Measurements from ENCODE around the gene DNAH12.

DNAH12 gene

GRCh38 chr3:57545636-57546268, 1.6 kb upstream of the DNAH12 start:
- TF ChIP-seq CTCF (IDR thresholded peaks at IDR 0.05; ENCODE audit: low read depth, low read length, missing control alignments): no peak
- no peak overlapping the region for H3K4me3 ChIP-seq (ENCODE audit: low read depth, low read length)
- in situ Hi-C loops (cut with HindIII; ENCODE audit: low sequenced_read_pairs): no loop called here
- DNase-seq (ENCODE audit: low read depth): no peak

DNA sequence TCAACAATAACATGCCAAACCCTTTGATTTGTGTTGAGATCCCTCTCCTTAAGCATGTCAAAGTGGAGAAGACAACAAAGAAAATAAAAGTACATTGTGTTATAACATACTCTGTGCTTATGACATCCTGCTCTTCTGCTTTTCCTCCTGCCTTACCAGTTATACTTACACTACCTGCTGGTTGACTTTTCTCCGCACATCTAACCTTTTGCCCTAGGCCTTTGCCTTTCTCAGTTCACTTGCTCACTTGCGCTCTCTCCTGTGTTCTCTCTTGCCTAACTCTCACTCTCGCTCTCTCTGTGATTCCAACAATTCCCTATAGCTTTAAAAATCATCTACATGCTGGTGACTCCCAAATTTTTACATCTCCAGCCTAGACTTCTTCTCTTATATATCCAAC, 5.7 kb downstream of the DNAH12 start:
- no peak overlapping the region for H3K4me3 ChIP-seq (ENCODE audit: low read depth, low read length)
- in situ Hi-C loops (cut with HindIII; ENCODE audit: low sequenced_read_pairs): no loop called here
- no peak for TF ChIP-seq CTCF (IDR thresholded peaks at IDR 0.05; ENCODE audit: low read depth, low read length, missing control alignments)
- no peak for DNase-seq (ENCODE audit: low read depth)

- in situ Hi-C loops (cut with HindIII; ENCODE audit: low sequenced_read_pairs): no loop called here
Measured at GRCh38 chr3:57530071-57530608, 14.0 kb downstream of the DNAH12 start.

DNA sequence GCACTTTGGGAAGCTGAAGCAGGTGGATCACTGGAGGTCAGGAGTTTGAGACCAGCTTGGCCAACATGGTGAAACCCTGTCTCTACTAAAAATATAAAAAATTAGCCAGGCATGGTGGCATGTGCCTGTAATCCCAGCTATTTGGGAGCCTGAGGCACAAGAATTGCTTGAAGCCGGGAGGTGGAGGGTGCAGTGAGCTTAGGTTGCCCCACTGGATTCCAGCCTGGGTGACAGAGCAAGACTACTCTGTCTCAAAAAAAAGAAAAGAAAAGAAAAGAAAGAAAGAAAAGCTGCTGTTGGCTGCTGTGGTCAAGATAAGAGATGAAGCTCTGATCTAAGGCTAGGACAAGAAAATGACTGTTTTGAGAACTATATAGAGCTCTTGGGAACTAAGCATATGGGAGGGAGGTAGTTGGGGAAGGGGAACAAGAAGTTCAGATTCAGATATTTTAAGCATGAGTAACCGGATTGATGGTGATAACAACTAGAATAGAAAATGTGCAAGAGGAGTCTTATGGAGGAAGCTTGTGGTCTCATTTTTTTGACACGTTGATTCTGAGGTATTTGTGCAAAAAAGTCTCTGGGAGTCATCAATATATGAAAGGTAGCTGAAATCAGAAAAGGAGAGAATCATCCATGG, 25.7 kb downstream of the DNAH12 start:
- H3K4me3 ChIP-seq (ENCODE audit: low read depth, low read length): no peak overlapping the region
- in situ Hi-C loops (cut with HindIII; ENCODE audit: low sequenced_read_pairs): no loop called here
- TF ChIP-seq CTCF (IDR thresholded peaks at IDR 0.05; ENCODE audit: low read depth, low read length, missing control alignments): no peak
- peak; percentile 9 for DNase-seq (ENCODE audit: low read depth)

More at GRCh38 chr3:57530071-57530608, 14.0 kb downstream of the DNAH12 start:
- no peak for TF ChIP-seq CTCF (IDR thresholded peaks at IDR 0.05; ENCODE audit: low read depth, low read length, missing control alignments)
- no peak overlapping the region for H3K4me3 ChIP-seq (ENCODE audit: low read depth, low read length)
- DNase-seq (ENCODE audit: low read depth): no peak

DNA sequence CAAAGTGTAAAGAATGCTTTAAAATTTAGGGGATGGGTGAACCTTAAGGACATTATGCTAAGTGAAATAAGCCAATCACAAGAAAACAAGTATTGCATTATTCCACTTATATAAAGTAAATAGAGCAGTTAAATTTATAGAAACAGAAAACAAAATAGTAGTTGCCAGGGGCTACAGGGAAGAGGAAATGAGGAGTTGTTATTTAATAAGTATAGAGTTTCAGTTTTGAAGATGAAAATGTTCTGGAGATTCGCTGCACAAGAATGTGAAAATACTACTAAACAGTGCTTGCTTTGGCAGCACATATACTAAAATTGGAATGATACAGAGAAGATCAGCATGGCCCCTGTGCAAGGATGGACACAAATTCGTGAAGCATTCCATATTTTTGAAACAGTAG, 32.0 kb downstream of the DNAH12 start:
- H3K4me3 ChIP-seq (ENCODE audit: low read depth, low read length): no peak overlapping the region
- in situ Hi-C loops (cut with HindIII; ENCODE audit: low sequenced_read_pairs): no loop called here
- no peak for TF ChIP-seq CTCF (IDR thresholded peaks at IDR 0.05; ENCODE audit: low read depth, low read length, missing control alignments)
- DNase-seq (ENCODE audit: low read depth): peak; percentile 5

- in situ Hi-C loops (cut with HindIII; ENCODE audit: low sequenced_read_pairs): no loop called here
- no peak for TF ChIP-seq CTCF (IDR thresholded peaks at IDR 0.05; ENCODE audit: low read depth, low read length, missing control alignments)
- no peak for DNase-seq (ENCODE audit: low read depth)
- no peak overlapping the region for H3K4me3 ChIP-seq (ENCODE audit: low read depth, low read length)
Measured at GRCh38 chr3:57505901-57506300, 38.2 kb downstream of the DNAH12 start.

All from astrocyte of the cerebellum (primary cell).